ENCODE data around the gene RGP1.

RGP1 gene

GRCh38 chr9:35702696-35703095 lies 46.4 kb upstream of the RGP1 start (continued):
- TF ChIP-seq TSHZ2 (CRISPR knock-in tag; IDR thresholded peaks at IDR 0.05) (no peak), CSDC2 (CRISPR knock-in tag; IDR thresholded peaks at IDR 0.05) (no peak), SNAI2 (CRISPR knock-in tag; IDR thresholded peaks at IDR 0.05) (no peak), GLIS3 (CRISPR knock-in tag; IDR thresholded peaks at IDR 0.05) (no peak)

GRCh38 chr9:35703906-35704672 lies 45.0 kb upstream of the RGP1 start:
- no peak for TF ChIP-seq BACH2 (CRISPR knock-in tag; IDR thresholded peaks at IDR 0.05; ENCODE audit: borderline replicate concordance)
- no peak for TF ChIP-seq ESRRG (CRISPR knock-in tag; IDR thresholded peaks at IDR 0.05)
- no peak for TF ChIP-seq TSHZ2 (CRISPR knock-in tag; IDR thresholded peaks at IDR 0.05)
- TF ChIP-seq CSRNP3 (CRISPR knock-in tag; IDR thresholded peaks at IDR 0.05), result no peak
- no peak for TF ChIP-seq RARB (CRISPR knock-in tag; IDR thresholded peaks at IDR 0.05)
- TF ChIP-seq TOX (CRISPR knock-in tag; IDR thresholded peaks at IDR 0.05; ENCODE audit: borderline replicate concordance), result no peak
- no peak for TF ChIP-seq OSR1 (CRISPR knock-in tag; IDR thresholded peaks at IDR 0.05)
- TF ChIP-seq SNAI2 (CRISPR knock-in tag; IDR thresholded peaks at IDR 0.05), result no peak
- TF ChIP-seq ZFP30 (CRISPR knock-in tag; IDR thresholded peaks at IDR 0.05), result no peak
- TF ChIP-seq ZNF565 (CRISPR knock-in tag; conservative IDR thresholded peaks at IDR 0.05; ENCODE audit: low read depth), result no peak
- TF ChIP-seq PATZ1 (CRISPR knock-in tag; IDR thresholded peaks at IDR 0.05; ENCODE audit: borderline replicate concordance), result no peak
- no peak for TF ChIP-seq CREB5 (CRISPR knock-in tag; IDR thresholded peaks at IDR 0.05; ENCODE audit: low read depth)
- no peak for TF ChIP-seq TCF4 (CRISPR knock-in tag; IDR thresholded peaks at IDR 0.05; ENCODE audit: borderline replicate concordance)
- no peak for TF ChIP-seq ZNF8 (CRISPR knock-in tag; IDR thresholded peaks at IDR 0.05)
- TF ChIP-seq PPARA (CRISPR knock-in tag; IDR thresholded peaks at IDR 0.05; ENCODE audit: borderline replicate concordance), result no peak
- TF ChIP-seq POU6F1 (CRISPR knock-in tag; IDR thresholded peaks at IDR 0.05; ENCODE audit: borderline replicate concordance, low read depth), result no peak
- no peak for TF ChIP-seq ZNF70 (CRISPR knock-in tag; IDR thresholded peaks at IDR 0.05)
- no peak for TF ChIP-seq ISL1 (CRISPR knock-in tag; IDR thresholded peaks at IDR 0.05)
- no peak for TF ChIP-seq ARNTL (CRISPR knock-in tag; IDR thresholded peaks at IDR 0.05; ENCODE audit: borderline replicate concordance, low read depth)
- no peak for ATAC-seq
